ENCODE measurements around the gene PTBP2. TPM values are rescaled to one million over a fixed set of nuclear protein-coding genes. Genes with fewer than 3 reads are reported as not detected.

PTBP2 gene
- total RNA-seq, 4 donors from 2014 or later = 117 to 161 (median 121) TPM

DNA sequence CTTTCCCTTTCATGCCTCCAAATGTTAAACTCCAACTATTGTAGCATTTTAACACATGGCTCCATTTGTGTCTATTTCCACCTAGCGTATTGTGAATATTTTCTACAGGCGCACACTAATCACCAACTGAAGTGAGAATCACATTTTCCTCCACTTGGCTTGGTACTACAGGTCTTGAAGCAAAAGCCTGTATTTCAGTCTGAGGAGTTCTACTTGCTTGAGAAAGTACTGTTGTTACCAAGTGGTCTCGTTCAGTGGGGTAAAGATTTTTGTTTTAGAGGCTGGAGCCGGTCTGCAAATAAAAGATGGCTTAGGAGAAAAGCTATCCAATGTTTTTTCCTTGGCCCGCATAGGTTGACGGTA is 550 bp upstream of the PTBP2 start:
- Histone ChIP-seq H3K27ac (peak overlapping the region; percentile 92 to 97 (median 96)), H3K36me3 (peaks cover 0 to 5% of the 10 kb centered on the region in 2 donors), H3K9me3 (no peaks in the 10 kb centered on the region), H3K4me1 (peaks cover 0 to 32% (median 4%) of the 10 kb centered on the region in 3 donors), H3K27me3 (no peaks in the 10 kb centered on the region), H3K4me3 (peak overlapping the region; percentile 88 to 95)
- 13 to 40% methylated on average over 1 to 6 of the region's 6 CpGs for WGBS, 2 donors (ENCODE audit: low coverage in 1 of 2)
- TF ChIP-seq POLR2A (IDR thresholded peaks at IDR 0.05) = no peak
- TF ChIP-seq, protein P1, sequence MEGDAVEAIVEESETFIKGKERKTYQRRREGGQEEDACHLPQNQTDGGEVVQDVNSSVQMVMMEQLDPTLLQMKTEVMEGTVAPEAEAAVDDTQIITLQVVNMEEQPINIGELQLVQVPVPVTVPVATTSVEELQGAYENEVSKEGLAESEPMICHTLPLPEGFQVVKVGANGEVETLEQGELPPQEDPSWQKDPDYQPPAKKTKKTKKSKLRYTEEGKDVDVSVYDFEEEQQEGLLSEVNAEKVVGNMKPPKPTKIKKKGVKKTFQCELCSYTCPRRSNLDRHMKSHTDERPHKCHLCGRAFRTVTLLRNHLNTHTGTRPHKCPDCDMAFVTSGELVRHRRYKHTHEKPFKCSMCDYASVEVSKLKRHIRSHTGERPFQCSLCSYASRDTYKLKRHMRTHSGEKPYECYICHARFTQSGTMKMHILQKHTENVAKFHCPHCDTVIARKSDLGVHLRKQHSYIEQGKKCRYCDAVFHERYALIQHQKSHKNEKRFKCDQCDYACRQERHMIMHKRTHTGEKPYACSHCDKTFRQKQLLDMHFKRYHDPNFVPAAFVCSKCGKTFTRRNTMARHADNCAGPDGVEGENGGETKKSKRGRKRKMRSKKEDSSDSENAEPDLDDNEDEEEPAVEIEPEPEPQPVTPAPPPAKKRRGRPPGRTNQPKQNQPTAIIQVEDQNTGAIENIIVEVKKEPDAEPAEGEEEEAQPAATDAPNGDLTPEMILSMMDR (IDR thresholded peaks at IDR 0.05) = no peak
- no peak for TF ChIP-seq POLR2AphosphoS5 (IDR thresholded peaks at IDR 0.05)
- TF ChIP-seq EP300 (IDR thresholded peaks at IDR 0.05) = no peak
- ATAC-seq = peak; percentile 9

DNA sequence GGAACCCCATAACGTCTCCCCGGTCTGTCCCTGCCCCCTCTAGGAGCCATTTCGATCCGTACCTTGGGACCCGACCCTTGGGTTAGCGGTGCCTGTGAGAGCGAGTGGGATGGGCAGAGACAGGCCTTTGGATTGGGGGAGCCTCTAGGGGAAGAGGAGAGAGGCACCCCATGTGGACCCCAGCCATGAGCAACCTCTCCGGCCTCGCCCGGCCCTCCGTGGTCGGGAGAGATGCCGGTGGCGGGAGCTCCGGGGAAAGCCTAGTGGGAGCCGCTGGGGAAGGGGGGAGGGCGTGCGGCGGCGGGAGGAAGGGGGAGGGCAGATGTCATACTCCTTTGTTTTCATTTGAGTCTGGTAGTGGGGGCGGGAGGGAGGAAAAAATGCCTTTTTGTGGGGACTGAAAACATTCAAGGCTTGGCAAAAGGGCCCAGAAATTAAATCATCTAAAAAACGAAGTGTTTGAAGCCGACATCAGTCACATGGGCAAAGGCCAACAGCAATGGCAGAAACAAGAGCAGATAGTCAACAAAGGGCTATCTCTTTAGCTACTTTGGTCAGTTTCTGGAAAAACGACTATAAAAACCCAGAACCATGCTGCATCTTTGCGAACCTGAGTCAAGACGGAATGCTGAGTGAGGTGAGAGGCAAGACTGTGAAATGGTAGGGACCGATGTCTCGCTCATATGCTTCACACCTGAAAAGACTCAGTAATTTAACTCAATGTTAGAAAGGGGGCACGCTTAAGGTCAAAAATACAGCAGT is 758 bp downstream of the PTBP2 start:
- Histone ChIP-seq H3K9me3 (no peaks in the 10 kb centered on the region), H3K36me3 (peaks cover 0 to 12% of the 10 kb centered on the region in 2 donors), H3K4me3 (peak overlapping the region; percentile 88 to 95), H3K27me3 (no peaks in the 10 kb centered on the region), H3K4me1 (peaks cover 0 to 36% (median 4%) of the 10 kb centered on the region in 3 donors), H3K27ac (peak overlapping the region; percentile 92 to 97 (median 96))
- TF ChIP-seq, protein P1 (IDR thresholded peaks at IDR 0.05) = no peak
- TF ChIP-seq POLR2A (IDR thresholded peaks at IDR 0.05) = no peak
- no peak for TF ChIP-seq EP300 (IDR thresholded peaks at IDR 0.05)
- no peak for TF ChIP-seq POLR2AphosphoS5 (IDR thresholded peaks at IDR 0.05)
- 1% methylated on average over 11 to 14 of the region's 29 CpGs for WGBS, 2 donors (ENCODE audit: low coverage in 1 of 2)
- ATAC-seq = peak; percentile 68

DNA sequence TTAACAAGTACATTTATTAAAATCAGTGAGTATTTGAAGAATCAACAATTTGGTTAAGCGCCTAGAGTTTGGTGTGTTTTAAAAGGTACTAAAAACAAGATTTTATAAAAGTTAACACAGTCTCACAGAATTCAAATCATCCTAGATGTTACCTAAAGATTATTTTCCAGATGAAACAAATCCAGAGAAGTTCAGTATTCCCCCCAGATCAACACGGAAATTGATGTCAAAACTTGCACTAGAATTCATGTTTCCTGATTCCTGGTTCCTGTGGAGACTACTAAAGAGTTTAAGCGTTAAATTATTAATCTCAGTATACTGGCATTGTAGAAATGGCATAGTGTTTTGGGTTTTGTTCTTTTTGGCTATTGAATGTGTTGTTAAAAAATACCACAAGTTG is 1.4 kb downstream of the PTBP2 start:
- Histone ChIP-seq H3K36me3 (peaks cover 0 to 12% of the 10 kb centered on the region in 2 donors), H3K9me3 (no peaks in the 10 kb centered on the region), H3K4me3 (peak overlapping the region; percentile 88 to 95), H3K27ac (peak overlapping the region; percentile 92 to 97 (median 96)), H3K27me3 (no peaks in the 10 kb centered on the region), H3K4me1 (peaks cover 0 to 43% (median 4%) of the 10 kb centered on the region in 3 donors)
- ATAC-seq = no peak
- TF ChIP-seq, protein P1 (IDR thresholded peaks at IDR 0.05) = no peak
- WGBS, 2 donors (ENCODE audit: low coverage in 1 of 2) = 11 to 20% methylated on average over 3 of the region's 3 CpGs

DNA sequence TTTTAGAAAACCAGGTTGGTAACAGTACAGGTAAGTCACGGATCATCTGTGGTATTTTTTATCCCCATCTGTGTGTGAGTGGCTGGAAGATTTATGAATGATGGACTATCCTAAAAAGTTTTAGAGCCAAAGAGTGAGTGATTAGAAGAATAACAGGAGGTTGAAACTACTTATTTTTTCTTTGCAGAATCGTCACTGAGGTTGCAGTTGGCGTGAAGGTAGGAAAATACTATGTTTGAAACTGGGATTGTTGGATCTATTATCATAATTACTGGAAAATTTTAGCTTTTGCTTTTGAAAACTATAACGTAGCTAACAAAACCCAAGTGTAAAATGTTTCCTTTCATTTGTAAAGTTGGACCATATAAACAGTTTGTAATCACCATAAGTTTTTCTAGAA is 1.8 kb downstream of the PTBP2 start:
- 23 to 33% methylated on average over 3 to 4 of the region's 4 CpGs for WGBS, 2 donors (ENCODE audit: low coverage in 1 of 2)
- H3K27ac ChIP-seq = peak overlapping the region in 3 of 4 donors; percentile 95 to 97 (median 96)

More for the DNA sequence above, 1.8 kb downstream of the PTBP2 start:
- TF ChIP-seq POLR2A (IDR thresholded peaks at IDR 0.05) (no peak), EP300 (IDR thresholded peaks at IDR 0.05) (no peak), POLR2AphosphoS5 (IDR thresholded peaks at IDR 0.05) (no peak)
- TF ChIP-seq, protein P1 (IDR thresholded peaks at IDR 0.05) = no peak
- Histone ChIP-seq H3K27me3 (no peaks in the 10 kb centered on the region), H3K4me3 (peak overlapping the region; percentile 88 to 95), H3K9me3 (no peaks in the 10 kb centered on the region), H3K4me1 (peaks cover 0 to 47% (median 4%) of the 10 kb centered on the region in 3 donors), H3K36me3 (peaks cover 0 to 12% of the 10 kb centered on the region in 2 donors)
- no peak for ATAC-seq

Data from gastroesophageal sphincter (tissue), 4 donors.